ENCODE measurements around the gene MTA3. TPM values are rescaled to one million over a fixed set of nuclear protein-coding genes. Genes with fewer than 3 reads are reported as not detected.

Gene MTA3
- total RNA-seq, 1 donor from 2014 or later = 117 TPM

- H3K9ac ChIP-seq = no peak overlapping the region
- no peaks in the 10 kb centered on the region for H3K79me2 ChIP-seq (ENCODE audit: low read depth)
- H2AFZ ChIP-seq (replicated peaks) = no peak overlapping the region
- no peak overlapping the region for H3K27ac ChIP-seq
- H4K20me1 ChIP-seq (ENCODE audit: low read depth) = no peaks in the 10 kb centered on the region
- no peak overlapping the region for H3K4me2 ChIP-seq
- DNase-seq (ENCODE audit: low spot score) = no peak
- peaks cover 6% of the 10 kb centered on the region for H3K27me3 Mint-ChIP-seq (ENCODE audit: insufficient read depth, low read depth)
- H3K27ac Mint-ChIP-seq = no peak overlapping the region
- no peaks in the 10 kb centered on the region for H3K4me1 ChIP-seq
- no peak overlapping the region for H3K4me3 ChIP-seq
- TF ChIP-seq EZH2phosphoT487 (IDR thresholded peaks at IDR 0.05) (no peak), CTCF (IDR thresholded peaks at IDR 0.05) (no peak), EZH2 (IDR thresholded peaks at IDR 0.05) (no peak)
- peaks cover 5% of the 10 kb centered on the region for H3K36me3 Mint-ChIP-seq
- H3K4me1 Mint-ChIP-seq = peaks cover 4% of the 10 kb centered on the region
- no peaks in the 10 kb centered on the region for H3K36me3 ChIP-seq
- H3F3A ChIP-seq (ENCODE audit: low read depth) = no peaks in the 10 kb centered on the region
- H3K4me3 Mint-ChIP-seq = no peak overlapping the region
- H3K9me3 ChIP-seq (ENCODE audit: low read depth) = no peaks in the 10 kb centered on the region
- peaks cover under 1% of the 10 kb centered on the region for H3K9me3 Mint-ChIP-seq
- H3K27me3 ChIP-seq = no peaks in the 10 kb centered on the region
Observed at GRCh38 chr2:42768706-42769256, 200.3 kb downstream of the MTA3 start.

GRCh38 chr2:42769583-42770287 is 201.3 kb downstream of the MTA3 start:
- Mint-ChIP-seq H3K36me3 (peaks cover 7% of the 10 kb centered on the region), H3K4me1 (peaks cover 6% of the 10 kb centered on the region), H3K9me3 (peaks cover 6% of the 10 kb centered on the region), H3K27me3 (ENCODE audit: insufficient read depth, low read depth) (peaks cover 6% of the 10 kb centered on the region), H3K27ac (no peak overlapping the region), H3K4me3 (no peak overlapping the region)
- H3K9ac ChIP-seq = no peak overlapping the region
- H4K20me1 ChIP-seq (ENCODE audit: low read depth) = no peaks in the 10 kb centered on the region
- H3K4me3 ChIP-seq = no peak overlapping the region
- H3K79me2 ChIP-seq (ENCODE audit: low read depth) = no peaks in the 10 kb centered on the region
- TF ChIP-seq EZH2phosphoT487 (IDR thresholded peaks at IDR 0.05) = no peak
- TF ChIP-seq CTCF (IDR thresholded peaks at IDR 0.05) = no peak
- TF ChIP-seq EZH2 (IDR thresholded peaks at IDR 0.05) = no peak
- no peak overlapping the region for H3K27ac ChIP-seq
- no peaks in the 10 kb centered on the region for H3K36me3 ChIP-seq
- H3F3A ChIP-seq (ENCODE audit: low read depth) = no peaks in the 10 kb centered on the region
- no peak overlapping the region for H3K4me2 ChIP-seq
- H3K27me3 ChIP-seq = no peaks in the 10 kb centered on the region
- H3K4me1 ChIP-seq = no peaks in the 10 kb centered on the region
- H2AFZ ChIP-seq (replicated peaks) = no peak overlapping the region
- DNase-seq (ENCODE audit: low spot score) = no peak
- H3K9me3 ChIP-seq (ENCODE audit: low read depth) = no peaks in the 10 kb centered on the region

- no peaks in the 10 kb centered on the region for H3K9me3 ChIP-seq (ENCODE audit: low read depth)
- no peak overlapping the region for H2AFZ ChIP-seq (replicated peaks)
- H3F3A ChIP-seq (ENCODE audit: low read depth) = no peaks in the 10 kb centered on the region
- H3K4me1 ChIP-seq = no peaks in the 10 kb centered on the region
- Mint-ChIP-seq H3K4me1 (peaks cover 6% of the 10 kb centered on the region), H3K27me3 (ENCODE audit: insufficient read depth, low read depth) (peaks cover 6% of the 10 kb centered on the region), H3K9me3 (peaks cover 11% of the 10 kb centered on the region), H3K36me3 (peaks cover 7% of the 10 kb centered on the region), H3K4me3 (no peak overlapping the region), H3K27ac (no peak overlapping the region)
- no peak overlapping the region for H3K27ac ChIP-seq
- H3K36me3 ChIP-seq = no peaks in the 10 kb centered on the region
- H3K27me3 ChIP-seq = no peaks in the 10 kb centered on the region
- H3K4me2 ChIP-seq = no peak overlapping the region
- no peaks in the 10 kb centered on the region for H3K79me2 ChIP-seq (ENCODE audit: low read depth)
- TF ChIP-seq EZH2phosphoT487 (IDR thresholded peaks at IDR 0.05) (no peak), CTCF (IDR thresholded peaks at IDR 0.05) (peak; percentile 66)
- no peak overlapping the region for H3K9ac ChIP-seq
- no peaks in the 10 kb centered on the region for H4K20me1 ChIP-seq (ENCODE audit: low read depth)
- DNase-seq (ENCODE audit: low spot score) = peak; percentile 86
- H3K4me3 ChIP-seq = no peak overlapping the region
Observed at GRCh38 chr2:42770288-42771131, 202.1 kb downstream of the MTA3 start.
